ENCODE results near the gene FAM180A.
"Not testable (repeated sequence)": the region's sequence is repeated elsewhere in the genome, so short reads cannot be mapped to it uniquely, and the experiment has no call there.

Gene FAM180A

GRCh38 chr7:135712796-135713195 lies 35.8 kb downstream of the FAM180A start:
- no peak for DNase-seq (ENCODE audit: low read depth)

GRCh38 chr7:135712182-135712782 lies 36.3 kb downstream of the FAM180A start:
- no peak for DNase-seq (ENCODE audit: low read depth)

- no peak for DNase-seq (ENCODE audit: low read depth)
Measured at GRCh38 chr7:135711139-135711469, 37.5 kb downstream of the FAM180A start.

GRCh38 chr7:135710417-135711138 lies 38.0 kb downstream of the FAM180A start:
- DNase-seq (ENCODE audit: low read depth): no peak

- no peak for DNase-seq (ENCODE audit: low read depth)
Measured at GRCh38 chr7:135709508-135709907, 39.1 kb downstream of the FAM180A start.

GRCh38 chr7:135708041-135708440 lies 40.6 kb downstream of the FAM180A start:
- no peak for DNase-seq (ENCODE audit: low read depth)

- no peak for DNase-seq (ENCODE audit: low read depth)
Measured at GRCh38 chr7:135707570-135707966, 41.0 kb downstream of the FAM180A start.

GRCh38 chr7:135706858-135707569 lies 41.6 kb downstream of the FAM180A start:
- no peak for DNase-seq (ENCODE audit: low read depth)

GRCh38 chr7:135706038-135706742 lies 42.4 kb downstream of the FAM180A start:
- DNase-seq (ENCODE audit: low read depth): no peak

GRCh38 chr7:135704698-135705097 lies 43.9 kb downstream of the FAM180A start:
- no peak for DNase-seq (ENCODE audit: low read depth)

- DNase-seq (ENCODE audit: low read depth): no peak
Measured at GRCh38 chr7:135704074-135704473, 44.5 kb downstream of the FAM180A start.

GRCh38 chr7:135697276-135698049 lies 51.1 kb downstream of the FAM180A start:
- no peak for DNase-seq (ENCODE audit: low read depth)

- DNase-seq (ENCODE audit: low read depth): no peak
Measured at GRCh38 chr7:135693558-135693957, 55.1 kb downstream of the FAM180A start.

- DNase-seq (ENCODE audit: low read depth): not testable (repeated sequence)
Measured at GRCh38 chr7:135692606-135693005, 56.0 kb downstream of the FAM180A start.

- no peak for DNase-seq (ENCODE audit: low read depth)
Measured at GRCh38 chr7:135692055-135692454, 56.6 kb downstream of the FAM180A start.

- no peak for DNase-seq (ENCODE audit: low read depth)
Measured at GRCh38 chr7:135690566-135690965, 58.0 kb downstream of the FAM180A start.

GRCh38 chr7:135687466-135687865 lies 61.1 kb downstream of the FAM180A start:
- no peak for DNase-seq (ENCODE audit: low read depth)

GRCh38 chr7:135685306-135686084 lies 63.1 kb downstream of the FAM180A start:
- DNase-seq (ENCODE audit: low read depth): no peak

GRCh38 chr7:135684699-135685098 lies 63.9 kb downstream of the FAM180A start:
- no peak for DNase-seq (ENCODE audit: low read depth)

GRCh38 chr7:135684136-135684535 lies 64.5 kb downstream of the FAM180A start:
- no peak for DNase-seq (ENCODE audit: low read depth)

GRCh38 chr7:135683609-135684008 lies 65.0 kb downstream of the FAM180A start:
- DNase-seq (ENCODE audit: low read depth): no peak

Data from activated T-cell treated with anti-CD3 and anti-CD28 coated beads for 24 hours (primary cell).